ENCODE measurements around the gene PPP1R1C. TPM values are rescaled to one million over a fixed set of nuclear protein-coding genes. Genes with fewer than 3 reads are reported as not detected.

Gene PPP1R1C
- total RNA-seq, 2 donors from 2014 or later: 2.8 to 6.1 TPM

GRCh38 chr2:182128821-182129707 lies 143.4 kb downstream of the PPP1R1C start:
- Mint-ChIP-seq H3K27me3 (ENCODE audit: insufficient read depth) (no peaks in the 10 kb centered on the region), H3K4me1 (no peaks in the 10 kb centered on the region), H3K36me3 (ENCODE audit: low read depth) (no peaks in the 10 kb centered on the region), H3K27ac (no peak overlapping the region), H3K4me3 (no peak overlapping the region), H3K9me3 (no peaks in the 10 kb centered on the region)
- no peak for DNase-seq
- 84% methylated on average over 3 of the region's 3 CpGs; no CpG with 5 or more reads in 1 of the 2 experiments for WGBS, 2 experiments (ENCODE audit: insufficient coverage in 1 of 2, insufficient read length in 1 of 2)
- no peaks in the 10 kb centered on the region for H3K27me3 ChIP-seq (ENCODE audit: control insufficient read depth, insufficient read depth, low read length, poor library complexity, severe bottlenecking)
- H3K4me1 ChIP-seq (ENCODE audit: control insufficient read depth, insufficient read depth, low read length): no peaks in the 10 kb centered on the region
- H3K9ac ChIP-seq (ENCODE audit: extremely low read depth, low read length, poor library complexity, severe bottlenecking): no peak overlapping the region
- no peak for TF ChIP-seq CTCF (conservative IDR thresholded peaks at IDR 0.05)
- no peaks in the 10 kb centered on the region for H3K36me3 ChIP-seq (ENCODE audit: control insufficient read depth, insufficient read depth, low read length)
- H3K27ac ChIP-seq (ENCODE audit: low read depth, low read length): no peak overlapping the region
- H3K9me3 ChIP-seq (ENCODE audit: control insufficient read depth, low read length): no peaks in the 10 kb centered on the region
- H3K4me3 ChIP-seq (ENCODE audit: low read length): no peak overlapping the region

GRCh38 chr2:182132605-182133004 lies 147.0 kb downstream of the PPP1R1C start:
- Histone ChIP-seq H3K4me1 (ENCODE audit: control insufficient read depth, insufficient read depth, low read length) (no peaks in the 10 kb centered on the region), H3K27ac (ENCODE audit: low read depth, low read length) (no peak overlapping the region), H3K9ac (ENCODE audit: extremely low read depth, low read length, poor library complexity, severe bottlenecking) (no peak overlapping the region), H3K36me3 (ENCODE audit: control insufficient read depth, insufficient read depth, low read length) (no peaks in the 10 kb centered on the region), H3K4me3 (ENCODE audit: low read length) (no peak overlapping the region), H3K27me3 (ENCODE audit: control insufficient read depth, insufficient read depth, low read length, poor library complexity, severe bottlenecking) (no peaks in the 10 kb centered on the region), H3K9me3 (ENCODE audit: control insufficient read depth, low read length) (no peaks in the 10 kb centered on the region)
- DNase-seq: no peak
- no peak overlapping the region for H3K27ac Mint-ChIP-seq
- no peaks in the 10 kb centered on the region for H3K27me3 Mint-ChIP-seq (ENCODE audit: insufficient read depth)
- no peaks in the 10 kb centered on the region for H3K36me3 Mint-ChIP-seq (ENCODE audit: low read depth)
- H3K4me3 Mint-ChIP-seq: no peak overlapping the region
- peak; percentile 48 for TF ChIP-seq CTCF (conservative IDR thresholded peaks at IDR 0.05)
- no peaks in the 10 kb centered on the region for H3K4me1 Mint-ChIP-seq
- H3K9me3 Mint-ChIP-seq: no peaks in the 10 kb centered on the region

- Histone ChIP-seq H3K27ac (ENCODE audit: low read depth, low read length) (no peak overlapping the region), H3K27me3 (ENCODE audit: control insufficient read depth, insufficient read depth, low read length, poor library complexity, severe bottlenecking) (no peaks in the 10 kb centered on the region), H3K9me3 (ENCODE audit: control insufficient read depth, low read length) (no peaks in the 10 kb centered on the region), H3K9ac (ENCODE audit: extremely low read depth, low read length, poor library complexity, severe bottlenecking) (no peak overlapping the region), H3K4me1 (ENCODE audit: control insufficient read depth, insufficient read depth, low read length) (no peaks in the 10 kb centered on the region), H3K36me3 (ENCODE audit: control insufficient read depth, insufficient read depth, low read length) (no peaks in the 10 kb centered on the region), H3K4me3 (ENCODE audit: low read length) (no peak overlapping the region)
- no peaks in the 10 kb centered on the region for H3K27me3 Mint-ChIP-seq (ENCODE audit: insufficient read depth)
- TF ChIP-seq CTCF (conservative IDR thresholded peaks at IDR 0.05): no peak
- H3K9me3 Mint-ChIP-seq: no peaks in the 10 kb centered on the region
- no peaks in the 10 kb centered on the region for H3K4me1 Mint-ChIP-seq
- WGBS, 2 experiments (ENCODE audit: insufficient coverage in 1 of 2, insufficient read length in 1 of 2): 85% methylated on average over 1 of the region's 1 CpG; no CpG with 5 or more reads in 1 of the 2 experiments
- no peak overlapping the region for H3K27ac Mint-ChIP-seq
- no peak for DNase-seq
- no peak overlapping the region for H3K4me3 Mint-ChIP-seq
- no peaks in the 10 kb centered on the region for H3K36me3 Mint-ChIP-seq (ENCODE audit: low read depth)
These were observed 147.7 kb downstream of the PPP1R1C start for GRCh38 chr2:182133195-182133891.
